ENCODE results near the gene TAF15. TPM values are rescaled to one million over a fixed set of nuclear protein-coding genes. Genes with fewer than 3 reads are reported as not detected.

TAF15 gene
- total RNA-seq, 2 experiments from 2014 or later, result 309 to 319 TPM

DNA sequence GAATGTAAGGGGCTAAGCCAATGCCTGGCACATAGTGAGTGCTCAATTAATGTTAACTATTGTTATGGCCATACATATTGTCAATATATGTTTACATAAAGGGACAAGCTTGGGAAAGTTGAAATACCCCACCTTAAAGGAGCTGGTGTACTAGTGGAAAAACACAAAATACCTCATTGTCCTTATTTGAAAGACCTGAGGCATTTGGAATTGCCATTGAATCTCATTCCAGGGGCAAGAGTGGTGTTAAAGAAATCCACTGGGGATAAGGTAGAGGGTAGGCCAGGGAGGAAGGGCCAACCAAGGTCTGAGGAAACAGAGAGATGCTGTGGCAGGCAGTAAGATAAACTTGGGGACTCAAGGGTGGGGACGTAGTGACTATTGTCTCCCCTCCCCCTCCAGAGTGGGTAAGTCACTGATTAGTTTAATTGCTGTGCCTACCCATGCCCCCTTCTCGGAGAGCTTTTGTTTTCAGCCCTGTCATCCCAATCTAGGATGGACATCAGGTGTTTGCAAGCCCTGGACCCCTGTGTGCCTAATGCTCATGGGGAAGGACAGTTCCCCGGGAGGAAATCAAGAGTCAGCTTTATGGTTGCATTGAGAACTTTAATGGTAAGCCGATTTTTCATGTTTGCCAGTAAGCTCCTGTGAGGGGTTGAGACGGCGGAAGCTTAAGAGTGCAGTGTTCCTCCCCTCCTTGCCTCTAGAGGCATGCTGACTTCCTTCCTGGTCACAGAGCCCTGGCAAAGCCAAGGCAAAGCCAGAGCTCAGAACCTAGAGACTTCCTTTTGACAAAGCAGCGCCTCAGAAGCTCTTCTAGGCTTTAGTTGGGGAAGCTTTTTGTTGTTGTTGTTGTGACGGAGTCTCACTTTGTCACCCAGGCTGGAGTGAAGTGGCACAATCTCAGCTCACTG, 61.9 kb downstream of the TAF15 start:
- Mint-ChIP-seq H3K9me3 (no peaks in the 10 kb centered on the region), H3K4me3 (no peak overlapping the region), H3K4me1 (ENCODE audit: low read depth) (peaks cover 41% of the 10 kb centered on the region), H3K36me3 (ENCODE audit: low read depth) (peaks cover 24% of the 10 kb centered on the region), H3K27me3 (no peaks in the 10 kb centered on the region), H3K27ac (peak overlapping the region; percentile 61)
- TF ChIP-seq, protein P1, sequence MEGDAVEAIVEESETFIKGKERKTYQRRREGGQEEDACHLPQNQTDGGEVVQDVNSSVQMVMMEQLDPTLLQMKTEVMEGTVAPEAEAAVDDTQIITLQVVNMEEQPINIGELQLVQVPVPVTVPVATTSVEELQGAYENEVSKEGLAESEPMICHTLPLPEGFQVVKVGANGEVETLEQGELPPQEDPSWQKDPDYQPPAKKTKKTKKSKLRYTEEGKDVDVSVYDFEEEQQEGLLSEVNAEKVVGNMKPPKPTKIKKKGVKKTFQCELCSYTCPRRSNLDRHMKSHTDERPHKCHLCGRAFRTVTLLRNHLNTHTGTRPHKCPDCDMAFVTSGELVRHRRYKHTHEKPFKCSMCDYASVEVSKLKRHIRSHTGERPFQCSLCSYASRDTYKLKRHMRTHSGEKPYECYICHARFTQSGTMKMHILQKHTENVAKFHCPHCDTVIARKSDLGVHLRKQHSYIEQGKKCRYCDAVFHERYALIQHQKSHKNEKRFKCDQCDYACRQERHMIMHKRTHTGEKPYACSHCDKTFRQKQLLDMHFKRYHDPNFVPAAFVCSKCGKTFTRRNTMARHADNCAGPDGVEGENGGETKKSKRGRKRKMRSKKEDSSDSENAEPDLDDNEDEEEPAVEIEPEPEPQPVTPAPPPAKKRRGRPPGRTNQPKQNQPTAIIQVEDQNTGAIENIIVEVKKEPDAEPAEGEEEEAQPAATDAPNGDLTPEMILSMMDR (IDR thresholded peaks at IDR 0.05), result no peak
- CTCF ChIA-PET, result interaction anchor here (0.6 to 2.6 kb wide), 17 partner anchors 9 to 202 kb away, joined by 3 to 16 read pairs (median 4); partner anchors contain the start of genes CCL5 and RDM1
- POLR2A ChIA-PET, result interaction anchor here (1.0 to 14.3 kb wide), 3 partner anchors 14 to 24 kb away, joined by 3 to 239 read pairs (median 5); no protein-coding TSS in a partner anchor
- intact Hi-C loops (cut with micrococcal nuclease), result no loop called here
- peak; percentile 72 for ATAC-seq
- peak; percentile 44 for DNase-seq

DNA sequence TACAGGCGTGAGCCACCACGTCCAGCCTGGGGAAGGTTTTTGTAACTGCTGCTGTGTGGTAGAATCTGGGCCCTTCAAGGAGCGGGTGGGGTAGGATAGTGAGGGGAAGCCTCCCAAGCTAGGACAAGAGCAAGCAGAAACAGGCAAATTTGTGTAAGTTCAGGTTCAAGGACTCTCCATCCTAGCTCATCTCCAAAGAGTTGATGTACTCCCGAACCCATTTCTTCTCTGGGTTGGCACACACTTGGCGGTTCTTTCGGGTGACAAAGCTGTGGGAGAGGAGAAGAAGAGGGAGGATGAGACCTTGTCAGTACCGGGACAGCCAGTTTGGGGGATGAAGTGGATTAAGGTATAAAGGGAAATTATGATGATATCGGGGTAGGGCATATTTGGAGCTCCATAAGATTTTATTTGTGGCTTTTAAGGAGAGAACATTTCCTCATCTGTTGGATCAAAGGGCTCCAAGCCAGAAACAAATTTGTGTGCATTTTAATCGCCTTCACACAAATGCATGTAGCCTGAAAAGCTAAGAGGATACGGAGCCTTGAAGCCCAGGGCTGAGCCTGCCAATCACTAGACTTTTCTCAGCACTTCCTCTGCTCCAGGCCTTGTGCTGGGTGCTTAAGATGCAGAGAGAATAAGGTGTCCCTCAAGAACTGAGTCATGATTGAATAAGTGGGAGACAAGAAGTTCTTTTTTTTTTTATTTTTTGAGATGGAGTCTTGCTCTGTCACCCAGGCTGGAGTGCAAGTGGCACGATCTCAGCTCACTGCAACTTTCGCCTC, 63.1 kb downstream of the TAF15 start:
- peak; percentile 34 for ATAC-seq
- peak overlapping the region; percentile 13 for H3K27ac Mint-ChIP-seq
- peaks cover 31% of the 10 kb centered on the region for H3K36me3 Mint-ChIP-seq (ENCODE audit: low read depth)
- ChIA-PET POLR2A (interaction anchor here (0.7 to 14.3 kb wide), 4 partner anchors 9 to 24 kb away, joined by 3 to 239 read pairs (median 4); no protein-coding TSS in a partner anchor), CTCF (interaction anchor here (1.1 to 2.6 kb wide), 6 partner anchors 16 to 200 kb away, joined by 3 to 16 read pairs (median 6); partner anchors contain the start of gene RDM1)
- H3K9me3 Mint-ChIP-seq, result no peaks in the 10 kb centered on the region
- H3K4me1 Mint-ChIP-seq (ENCODE audit: low read depth), result peaks cover 43% of the 10 kb centered on the region
- H3K4me3 Mint-ChIP-seq, result no peak overlapping the region
- TF ChIP-seq, protein P1 (IDR thresholded peaks at IDR 0.05), result no peak
- intact Hi-C loops (cut with micrococcal nuclease), result no loop called here
- DNase-seq, result no peak
- no peaks in the 10 kb centered on the region for H3K27me3 Mint-ChIP-seq

DNA sequence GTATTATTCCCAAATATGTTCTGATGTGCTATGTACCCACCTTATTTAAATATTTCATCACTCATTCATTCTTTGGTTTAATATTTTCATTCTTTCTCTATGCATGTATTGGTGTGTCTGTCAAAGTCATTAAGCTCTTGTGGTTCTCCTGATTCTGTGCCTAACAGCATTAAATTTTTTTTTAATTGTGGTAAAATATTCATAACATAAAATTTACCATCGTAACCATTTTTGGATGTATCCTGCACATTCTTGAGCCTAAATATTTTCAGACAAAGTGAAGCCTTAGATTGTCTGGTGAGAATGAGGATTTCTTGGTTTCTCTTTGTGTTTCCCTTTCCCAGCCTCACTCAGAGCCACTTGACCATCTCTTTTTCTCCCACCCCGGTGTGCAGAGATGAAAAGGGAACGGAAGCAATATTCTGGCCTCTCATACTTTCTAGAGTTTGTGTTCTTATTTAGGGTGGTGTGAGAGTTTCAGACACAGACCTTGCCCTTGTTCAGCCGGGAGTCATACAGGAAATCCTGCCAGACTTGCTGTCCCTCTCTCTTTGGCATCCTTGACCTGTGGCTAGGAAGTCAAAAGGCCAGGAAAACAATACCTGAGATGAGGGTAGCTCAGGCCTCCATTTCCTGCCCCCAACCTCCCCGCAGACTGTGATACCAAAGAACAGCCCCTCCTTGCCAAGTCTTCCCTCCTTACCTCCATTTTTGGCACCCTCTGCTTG, 66.0 kb downstream of the TAF15 start:
- H3K27ac Mint-ChIP-seq, result peak overlapping the region; percentile 80
- intact Hi-C loops (cut with micrococcal nuclease), result no loop called here
- H3K36me3 Mint-ChIP-seq (ENCODE audit: low read depth), result peaks cover 49% of the 10 kb centered on the region
- no peaks in the 10 kb centered on the region for H3K27me3 Mint-ChIP-seq
- ChIA-PET POLR2A (interaction anchor here (0.8 to 14.3 kb wide), 7 partner anchors 9 to 65 kb away, joined by 3 to 239 read pairs (median 3); no protein-coding TSS in a partner anchor), CTCF (interaction anchor here (0.8 to 1.6 kb wide), 4 partner anchors 15 to 73 kb away, joined by 3 to 7 read pairs (median 4); no protein-coding TSS in a partner anchor)
- H3K4me3 Mint-ChIP-seq, result peak overlapping the region; percentile 82
- ATAC-seq, result no peak
- H3K9me3 Mint-ChIP-seq, result no peaks in the 10 kb centered on the region
- no peak for DNase-seq
- peaks cover 58% of the 10 kb centered on the region for H3K4me1 Mint-ChIP-seq (ENCODE audit: low read depth)
- TF ChIP-seq, protein P1 (IDR thresholded peaks at IDR 0.05), result no peak

DNA sequence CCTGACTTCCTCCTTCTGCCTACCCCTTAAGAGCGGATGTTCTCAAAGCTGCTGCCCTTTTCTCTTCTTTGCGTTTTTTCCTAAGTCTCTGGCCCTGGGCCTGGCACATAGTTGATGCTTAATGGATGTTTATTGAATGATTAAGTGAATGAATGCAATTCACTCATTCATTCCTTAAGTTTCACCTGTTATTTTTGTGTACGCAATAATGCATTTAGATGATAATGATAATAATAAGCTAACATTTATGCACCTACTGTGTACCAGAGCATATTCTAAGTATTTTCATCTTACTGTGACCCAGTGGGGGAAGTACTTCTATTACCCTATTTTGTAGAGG, 66.5 kb downstream of the TAF15 start:
- ChIA-PET CTCF (interaction anchor here (0.6 to 1.6 kb wide), 9 partner anchors 13 to 273 kb away, joined by 3 to 7 read pairs (median 3); no protein-coding TSS in a partner anchor), POLR2A (interaction anchor here (0.6 to 14.3 kb wide), 6 partner anchors 11 to 336 kb away, joined by 3 to 239 read pairs (median 3); no protein-coding TSS in a partner anchor)
- H3K27ac Mint-ChIP-seq, result peak overlapping the region; percentile 80
- peaks cover 62% of the 10 kb centered on the region for H3K4me1 Mint-ChIP-seq (ENCODE audit: low read depth)
- no peaks in the 10 kb centered on the region for H3K9me3 Mint-ChIP-seq
- TF ChIP-seq, protein P1 (IDR thresholded peaks at IDR 0.05), result no peak
- peaks cover 49% of the 10 kb centered on the region for H3K36me3 Mint-ChIP-seq (ENCODE audit: low read depth)
- no peak for DNase-seq
- peak overlapping the region; percentile 82 for H3K4me3 Mint-ChIP-seq
- intact Hi-C loops (cut with micrococcal nuclease), result no loop called here
- no peak for ATAC-seq
- H3K27me3 Mint-ChIP-seq, result no peaks in the 10 kb centered on the region
